ENCODE results near the gene GNAL.
"Not testable (repeated sequence)": the region's sequence is repeated elsewhere in the genome, so short reads cannot be mapped to it uniquely, and the experiment has no call there.

Gene GNAL

GRCh38 chr18:11676386-11676785 lies 12.7 kb upstream of the GNAL start:
- TF ChIP-seq CTCF (IDR thresholded peaks at IDR 0.05; ENCODE audit: low read depth, low read length) = no peak
- no peaks in the 10 kb centered on the region for H3K36me3 ChIP-seq
- H3K27me3 ChIP-seq (ENCODE audit: insufficient read depth, low read depth, severe bottlenecking) = no peaks in the 10 kb centered on the region
- no peak overlapping the region for H3K4me3 ChIP-seq (ENCODE audit: low read depth, low read length)
- no peaks in the 10 kb centered on the region for H3K9me3 ChIP-seq (ENCODE audit: severe bottlenecking)
- DNase-seq = no peak
- no peak overlapping the region for H3K27ac ChIP-seq

- no peak for TF ChIP-seq CTCF (IDR thresholded peaks at IDR 0.05; ENCODE audit: low read depth, low read length)
- DNase-seq = no peak
- H3K36me3 ChIP-seq = no peaks in the 10 kb centered on the region
- no peak overlapping the region for H3K27ac ChIP-seq
- no peak overlapping the region for H3K4me3 ChIP-seq (ENCODE audit: low read depth, low read length)
- no peaks in the 10 kb centered on the region for H3K27me3 ChIP-seq (ENCODE audit: insufficient read depth, low read depth, severe bottlenecking)
- H3K9me3 ChIP-seq (ENCODE audit: severe bottlenecking) = no peaks in the 10 kb centered on the region
These were observed 12.2 kb upstream of the GNAL start for GRCh38 chr18:11676867-11677266.

GRCh38 chr18:11678211-11678610 lies 10.9 kb upstream of the GNAL start:
- DNase-seq = no peak
- H3K4me3 ChIP-seq (ENCODE audit: low read depth, low read length) = no peak overlapping the region
- H3K27ac ChIP-seq = no peak overlapping the region
- no peaks in the 10 kb centered on the region for H3K36me3 ChIP-seq
- H3K27me3 ChIP-seq (ENCODE audit: insufficient read depth, low read depth, severe bottlenecking) = no peaks in the 10 kb centered on the region
- H3K9me3 ChIP-seq (ENCODE audit: severe bottlenecking) = no peaks in the 10 kb centered on the region
- TF ChIP-seq CTCF (IDR thresholded peaks at IDR 0.05; ENCODE audit: low read depth, low read length) = no peak

GRCh38 chr18:11689669-11690565 lies 853 bp downstream of the GNAL start:
- peak overlapping the region; percentile 75 for H3K4me3 ChIP-seq (ENCODE audit: low read depth, low read length)
- DNase-seq = peak; percentile 69
- peak overlapping the region; percentile 56 for H3K27ac ChIP-seq
- no peaks in the 10 kb centered on the region for H3K9me3 ChIP-seq (ENCODE audit: severe bottlenecking)
- no peak for TF ChIP-seq CTCF (IDR thresholded peaks at IDR 0.05; ENCODE audit: low read depth, low read length)
- H3K36me3 ChIP-seq = no peaks in the 10 kb centered on the region
- H3K27me3 ChIP-seq (ENCODE audit: insufficient read depth, low read depth, severe bottlenecking) = no peaks in the 10 kb centered on the region

- not testable (repeated sequence) for DNase-seq; H3K36me3 ChIP-seq; H3K27me3 ChIP-seq (ENCODE audit: insufficient read depth, low read depth, severe bottlenecking); H3K4me3 ChIP-seq (ENCODE audit: low read depth, low read length); H3K9me3 ChIP-seq (ENCODE audit: severe bottlenecking); H3K27ac ChIP-seq
These were observed 1.6 kb downstream of the GNAL start for GRCh38 chr18:11690660-11691059.

GRCh38 chr18:11695736-11696135 lies 6.7 kb downstream of the GNAL start:
- DNase-seq = no peak
- no peak for TF ChIP-seq CTCF (IDR thresholded peaks at IDR 0.05; ENCODE audit: low read depth, low read length)
- no peak overlapping the region for H3K4me3 ChIP-seq (ENCODE audit: low read depth, low read length)
- H3K27me3 ChIP-seq (ENCODE audit: insufficient read depth, low read depth, severe bottlenecking) = no peaks in the 10 kb centered on the region
- no peaks in the 10 kb centered on the region for H3K36me3 ChIP-seq
- H3K27ac ChIP-seq = no peak overlapping the region
- H3K9me3 ChIP-seq (ENCODE audit: severe bottlenecking) = no peaks in the 10 kb centered on the region
